Activated CD4-positive, alpha-beta T cell treated with anti-CD3 and anti-CD28 coated beads, Interleukin-2, amount 10 ng/mL, durations not matched to agents 24 days and 14 days (primary cell): ENCODE data around the gene ROS1. TPM values are rescaled to one million over a fixed set of nuclear protein-coding genes. Genes with fewer than 3 reads are reported as not detected.

Experiments used
- DNase-seq: peaks from one replicate; pipeline ENCODE4 v3.0.0; 2022
- H3K27ac Mint-ChIP-seq: one replicate; pipeline ENCODE4 v1.8.0; 2022; ENCODE audit warnings: mild to moderate bottlenecking, mixed read lengths
- H3K27me3 Mint-ChIP-seq: one replicate; pipeline ENCODE4 v1.8.0; 2022; ENCODE audit warnings: mixed read lengths
- H3K36me3 Mint-ChIP-seq: one replicate; pipeline ENCODE4 v1.8.0; 2022; ENCODE audit warnings: low read depth, mild to moderate bottlenecking, mixed read lengths
- H3K4me1 Mint-ChIP-seq: one replicate; pipeline ENCODE4 v1.8.0; 2021; ENCODE audit warnings: mixed read lengths
- H3K4me3 Mint-ChIP-seq: one replicate; pipeline ENCODE4 v1.8.0; 2022; ENCODE audit warnings: mild to moderate bottlenecking, moderate library complexity, mixed read lengths
- H3K9me3 Mint-ChIP-seq: one replicate; pipeline ENCODE4 v1.8.0; 2021; ENCODE audit warnings: mixed read lengths
- intact Hi-C: fragments of 100-400 bp; cut with micrococcal nuclease; formaldehyde crosslinking; loops from one replicate; pipeline ENCODE4 v1.15.1; 2023
- total RNA-seq: library from RNA; stranded (reverse); gene quantifications from 2 replicates; pipeline ENCODE4 v1.2.3, GENCODE V29; 2022

Gene ROS1
- total RNA-seq, 1 donor from 2014 or later: not detected

DNA sequence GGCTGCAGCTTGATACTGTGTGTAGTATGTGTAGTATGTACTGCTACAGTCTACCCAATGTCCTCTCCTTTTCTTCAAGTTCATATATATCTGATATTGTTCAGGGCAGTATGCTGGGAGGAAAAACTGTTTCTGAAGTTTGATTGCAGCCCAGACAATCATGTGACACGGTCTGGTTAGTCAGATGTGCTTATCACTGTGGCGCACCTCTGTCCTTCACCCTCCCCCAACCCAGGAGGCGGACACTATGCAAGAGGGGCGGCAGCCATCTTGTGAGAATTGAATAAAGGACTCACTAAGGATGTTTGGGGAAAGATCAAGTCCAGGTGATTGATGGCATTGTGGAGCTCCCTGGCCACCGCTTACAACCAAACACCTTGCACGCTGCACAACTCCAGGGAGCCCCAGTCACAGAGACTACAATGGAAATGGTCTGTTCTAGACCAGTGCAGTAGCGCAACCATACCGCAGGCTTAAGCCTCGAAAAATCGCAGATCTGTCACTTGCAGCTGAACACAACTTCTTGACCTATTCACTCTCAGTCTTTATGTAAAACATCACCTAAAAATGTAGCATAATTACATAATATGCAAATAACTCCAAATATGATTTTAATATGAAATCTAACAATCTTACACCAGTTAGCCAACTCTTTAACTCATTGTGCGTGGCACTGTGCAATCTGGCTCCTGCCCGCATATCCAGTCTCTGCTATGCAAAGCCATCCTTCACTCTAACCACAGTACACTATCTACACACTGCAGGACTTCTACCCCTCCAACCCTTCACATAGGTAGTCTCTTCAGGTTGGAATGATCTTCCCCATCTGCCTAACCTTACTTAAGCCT lies 81.1 kb downstream of the ROS1 start:
- DNase-seq: no peak
- Mint-ChIP-seq H3K4me3 (no peak overlapping the region), H3K27me3 (peaks cover 4% of the 10 kb centered on the region), H3K9me3 (no peaks in the 10 kb centered on the region), H3K4me1 (no peaks in the 10 kb centered on the region), H3K27ac (no peak overlapping the region), H3K36me3 (no peaks in the 10 kb centered on the region)
- intact Hi-C loops: loop anchor here (5.0 to 10.0 kb wide), 2 partner anchors 110 to 213 kb away; no protein-coding TSS in a partner anchor

DNA sequence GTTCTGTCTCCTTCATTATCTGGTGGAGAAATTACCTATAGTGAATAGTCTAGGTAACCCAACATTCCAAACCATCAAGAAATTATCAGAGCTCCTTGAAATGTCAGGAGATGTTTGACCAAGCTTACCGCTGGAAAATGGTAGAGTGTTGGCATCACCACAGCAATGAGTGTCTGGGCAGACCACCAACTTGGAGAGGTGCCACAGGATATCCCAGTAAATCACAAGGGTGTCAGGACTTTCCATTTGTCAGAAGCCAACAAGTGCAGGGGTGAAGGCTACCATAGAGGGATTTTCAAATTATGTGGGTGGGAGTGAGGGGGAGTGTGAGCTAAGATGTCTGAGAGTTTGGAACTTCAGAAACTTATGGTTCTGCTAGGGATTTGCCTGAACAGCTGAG lies 87.2 kb downstream of the ROS1 start:
- Mint-ChIP-seq H3K9me3 (no peaks in the 10 kb centered on the region), H3K27ac (no peak overlapping the region), H3K4me3 (no peak overlapping the region), H3K27me3 (peaks cover 4% of the 10 kb centered on the region), H3K36me3 (no peaks in the 10 kb centered on the region), H3K4me1 (no peaks in the 10 kb centered on the region)
- intact Hi-C loops: no loop called here
- DNase-seq: no peak

DNA sequence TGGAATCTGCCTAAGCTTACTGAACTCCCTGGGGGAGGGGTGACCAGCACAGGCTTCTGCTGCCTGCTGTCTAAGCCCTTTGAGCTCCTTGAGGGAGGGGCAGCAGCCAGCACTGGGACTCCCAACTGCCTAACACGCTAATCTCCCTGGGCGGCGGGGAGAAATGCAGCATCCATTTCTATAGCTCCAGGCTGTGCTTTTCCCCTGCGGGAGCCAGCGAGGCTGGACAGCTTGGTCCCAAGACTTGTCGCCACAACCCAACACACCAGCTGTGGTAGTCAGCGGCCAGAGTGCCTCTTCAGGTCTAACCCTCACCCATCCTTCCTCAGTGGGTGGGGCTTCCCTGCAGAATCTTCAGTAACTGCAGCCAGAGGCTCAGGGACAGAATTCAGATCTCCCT lies 95.8 kb downstream of the ROS1 start:
- Mint-ChIP-seq H3K27me3 (peaks cover 2% of the 10 kb centered on the region), H3K36me3 (no peaks in the 10 kb centered on the region), H3K27ac (no peak overlapping the region), H3K4me3 (no peak overlapping the region), H3K4me1 (no peaks in the 10 kb centered on the region), H3K9me3 (peaks cover 3% of the 10 kb centered on the region)
- DNase-seq: no peak
- intact Hi-C loops: no loop called here

DNA sequence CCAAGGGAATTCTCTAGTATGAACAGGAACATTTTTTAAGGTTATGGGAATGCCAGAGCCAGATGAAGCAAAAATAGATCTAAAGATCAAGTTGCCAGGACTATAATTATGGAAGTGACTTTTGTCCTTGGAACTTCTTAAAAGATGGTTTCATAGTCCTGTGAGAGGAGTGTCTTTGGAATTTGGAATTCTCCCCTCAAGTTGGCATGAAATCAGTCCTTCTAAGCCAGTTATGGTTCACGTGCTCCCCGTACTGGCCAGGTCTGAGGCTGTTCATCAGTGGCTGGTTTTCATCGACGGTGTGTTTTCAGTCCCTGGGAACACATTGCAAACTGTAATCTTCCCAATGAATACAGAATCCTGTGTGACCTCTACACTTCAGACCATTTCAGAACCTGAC lies 97.2 kb downstream of the ROS1 start:
- peaks cover 2% of the 10 kb centered on the region for H3K27me3 Mint-ChIP-seq
- H3K9me3 Mint-ChIP-seq: peaks cover 3% of the 10 kb centered on the region

DNA sequence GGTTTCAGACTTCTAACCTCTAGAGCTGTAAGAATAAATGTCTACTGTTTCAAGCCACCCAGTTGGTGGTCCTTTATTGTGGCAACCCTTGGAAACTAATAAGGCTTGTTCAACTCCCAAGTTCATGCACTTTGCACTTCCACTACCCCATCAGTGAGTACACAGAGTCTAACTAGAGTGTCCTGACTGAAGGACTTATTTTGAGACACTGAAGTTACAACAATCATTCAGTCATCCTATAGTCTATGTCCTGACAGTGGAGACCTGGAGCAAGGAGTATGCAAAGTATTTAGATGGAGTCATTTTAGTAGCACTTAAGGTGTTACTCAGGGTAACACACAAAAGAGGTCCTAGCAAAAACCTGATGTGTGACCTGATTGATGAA lies 97.7 kb downstream of the ROS1 start:
- Mint-ChIP-seq H3K4me1 (no peaks in the 10 kb centered on the region), H3K36me3 (no peaks in the 10 kb centered on the region), H3K4me3 (no peak overlapping the region), H3K27me3 (peaks cover 2% of the 10 kb centered on the region), H3K9me3 (peaks cover 3% of the 10 kb centered on the region), H3K27ac (no peak overlapping the region)
- intact Hi-C loops: no loop called here
- no peak for DNase-seq

More for the DNA sequence above, 97.2 kb downstream of the ROS1 start:
- no peak overlapping the region for H3K4me3 Mint-ChIP-seq
- DNase-seq: no peak
- H3K36me3 Mint-ChIP-seq: no peaks in the 10 kb centered on the region
- no peak overlapping the region for H3K27ac Mint-ChIP-seq
- intact Hi-C loops: no loop called here
- no peaks in the 10 kb centered on the region for H3K4me1 Mint-ChIP-seq

DNA sequence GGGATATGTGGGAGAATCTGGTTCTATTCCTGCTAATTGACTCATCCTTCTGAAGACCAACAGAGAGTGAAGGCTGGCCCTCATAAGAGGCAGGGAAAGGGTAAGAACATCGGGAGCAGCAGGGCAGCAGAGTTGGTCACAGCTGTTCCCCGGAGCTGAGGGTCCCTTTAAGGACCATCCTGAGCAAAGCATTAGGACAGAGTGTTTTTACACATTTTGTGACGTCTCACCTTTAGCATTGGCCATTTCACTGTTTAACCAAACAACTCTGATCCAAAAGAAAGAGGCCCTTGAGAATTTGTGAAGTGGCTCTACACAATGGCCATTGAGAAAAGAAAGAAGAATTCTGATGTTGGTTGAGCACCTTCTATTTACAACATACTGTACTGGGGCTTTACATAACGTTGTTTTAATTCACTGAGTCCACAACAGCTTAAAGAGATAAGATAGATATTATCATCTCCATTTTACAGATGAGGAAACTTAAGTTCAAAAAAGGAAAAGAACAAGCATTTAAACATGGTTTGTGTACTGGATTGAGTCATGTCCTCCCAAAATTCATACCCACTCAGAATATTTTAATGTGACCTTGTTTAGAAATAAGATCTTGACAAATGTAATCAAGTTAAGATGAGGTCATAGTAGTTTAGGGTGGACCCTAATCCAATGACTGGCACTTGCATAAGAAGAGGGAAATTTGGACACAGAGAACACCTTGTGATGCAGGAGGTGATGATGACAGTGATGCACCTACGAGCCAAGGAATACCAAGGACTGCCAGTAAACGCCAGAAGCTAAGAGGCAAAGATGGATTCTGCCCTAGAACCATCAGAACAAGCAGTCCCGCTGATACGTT lies 98.4 kb downstream of the ROS1 start:
- Mint-ChIP-seq H3K4me3 (no peak overlapping the region), H3K9me3 (peaks cover 3% of the 10 kb centered on the region), H3K4me1 (no peaks in the 10 kb centered on the region), H3K27me3 (peaks cover 2% of the 10 kb centered on the region), H3K27ac (no peak overlapping the region), H3K36me3 (no peaks in the 10 kb centered on the region)
- intact Hi-C loops: no loop called here
- no peak for DNase-seq

DNA sequence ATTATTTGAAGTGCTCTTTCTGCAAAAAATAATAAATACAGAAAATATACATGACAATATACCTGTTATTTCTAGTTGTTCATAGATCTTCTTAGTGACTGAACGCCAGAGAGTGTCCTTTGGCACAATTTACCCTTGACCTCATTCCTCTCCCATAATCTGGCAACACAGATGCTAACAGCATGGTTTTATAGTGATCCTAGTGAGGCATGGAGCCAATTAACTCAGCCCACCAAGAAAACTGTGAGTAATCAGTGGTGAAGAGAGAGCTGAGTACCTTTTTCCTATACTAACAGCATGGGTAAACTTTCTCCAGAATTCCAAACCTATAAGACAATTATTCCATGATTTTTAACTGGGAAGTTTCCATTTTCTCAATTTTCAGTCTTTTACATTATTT lies 99.3 kb downstream of the ROS1 start:
- DNase-seq: no peak
- no peaks in the 10 kb centered on the region for H3K9me3 Mint-ChIP-seq
- no peak overlapping the region for H3K27ac Mint-ChIP-seq
- no peak overlapping the region for H3K4me3 Mint-ChIP-seq
- H3K27me3 Mint-ChIP-seq: peaks cover 2% of the 10 kb centered on the region
- H3K36me3 Mint-ChIP-seq: no peaks in the 10 kb centered on the region
- intact Hi-C loops: no loop called here
- no peaks in the 10 kb centered on the region for H3K4me1 Mint-ChIP-seq

DNA sequence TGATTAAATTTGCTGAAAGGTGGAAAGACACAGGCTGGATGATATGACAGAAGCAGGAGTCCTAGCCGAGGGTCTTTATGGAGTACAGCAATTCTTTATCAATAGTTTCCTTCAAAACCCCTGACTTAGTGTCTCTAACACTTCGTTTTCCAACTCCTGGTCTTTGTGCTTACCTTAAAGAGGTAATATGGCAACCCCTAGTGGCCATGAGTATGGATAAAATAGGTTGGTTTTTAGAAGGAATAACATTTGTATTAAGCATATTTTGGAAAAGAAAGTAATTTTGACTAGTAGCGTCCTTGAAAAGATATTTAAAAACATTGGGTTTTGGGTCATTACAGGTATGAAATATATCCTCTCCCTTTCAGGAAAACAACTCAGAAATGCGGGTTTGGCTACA lies 108.5 kb downstream of the ROS1 start:
- H3K27ac Mint-ChIP-seq: no peak overlapping the region
- H3K27me3 Mint-ChIP-seq: peaks cover 2% of the 10 kb centered on the region
- H3K4me1 Mint-ChIP-seq: no peaks in the 10 kb centered on the region
- no peak for DNase-seq
- H3K4me3 Mint-ChIP-seq: no peak overlapping the region
- intact Hi-C loops: loop anchor here (10.0 kb wide), 1 partner anchor 342 kb away; no protein-coding TSS in a partner anchor
- no peaks in the 10 kb centered on the region for H3K9me3 Mint-ChIP-seq
- no peaks in the 10 kb centered on the region for H3K36me3 Mint-ChIP-seq

DNA sequence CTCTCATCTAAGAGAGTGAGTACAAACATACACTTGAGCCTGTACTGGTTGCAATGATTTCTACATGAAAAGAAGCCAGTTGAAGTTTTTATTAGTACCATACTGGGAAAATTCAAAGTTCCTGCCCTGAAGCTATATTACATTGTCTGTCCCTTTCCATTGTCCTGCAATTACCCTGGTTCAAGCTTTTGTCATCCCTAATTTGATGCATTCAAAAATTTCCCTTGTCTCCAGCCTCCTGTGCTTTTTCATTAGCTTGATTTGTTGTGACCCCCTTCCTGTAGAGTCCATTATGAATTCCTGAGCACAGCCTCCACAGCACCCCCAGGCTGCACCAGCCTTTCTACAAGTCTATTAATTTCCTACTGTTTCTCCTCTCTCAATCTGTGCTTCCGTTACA lies 114.0 kb downstream of the ROS1 start:
- DNase-seq: no peak
- H3K4me3 Mint-ChIP-seq: no peak overlapping the region
- H3K27me3 Mint-ChIP-seq: peaks cover 5% of the 10 kb centered on the region
- intact Hi-C loops: loop anchor here (10.0 kb wide), 1 partner anchor 337 kb away; no protein-coding TSS in a partner anchor
- no peaks in the 10 kb centered on the region for H3K4me1 Mint-ChIP-seq
- H3K9me3 Mint-ChIP-seq: no peaks in the 10 kb centered on the region
- no peak overlapping the region for H3K27ac Mint-ChIP-seq
- no peaks in the 10 kb centered on the region for H3K36me3 Mint-ChIP-seq

DNA sequence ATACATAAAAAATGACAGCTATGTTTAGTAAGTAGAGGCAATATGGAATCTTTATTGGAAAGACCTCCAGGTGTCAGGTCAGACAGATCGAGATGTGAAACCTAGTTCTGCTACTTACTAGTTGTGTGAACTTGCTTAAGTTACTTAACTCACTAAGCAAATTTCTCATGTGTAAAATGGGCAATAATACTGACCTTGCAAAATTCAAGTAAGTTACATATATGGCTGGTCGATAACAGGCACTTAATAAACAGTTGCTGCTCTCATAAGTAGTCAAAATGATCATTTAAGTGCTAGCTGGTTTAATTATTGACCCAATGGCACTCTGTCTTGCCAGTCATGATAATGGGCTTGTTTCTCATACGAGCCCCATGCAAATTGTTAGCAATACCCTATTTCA lies 114.4 kb downstream of the ROS1 start:
- Mint-ChIP-seq H3K27me3 (peaks cover 5% of the 10 kb centered on the region), H3K9me3 (no peaks in the 10 kb centered on the region), H3K4me1 (no peaks in the 10 kb centered on the region), H3K4me3 (no peak overlapping the region), H3K27ac (no peak overlapping the region), H3K36me3 (no peaks in the 10 kb centered on the region)
- no peak for DNase-seq
- intact Hi-C loops: loop anchor here (10.0 kb wide), 1 partner anchor 337 kb away; no protein-coding TSS in a partner anchor

DNA sequence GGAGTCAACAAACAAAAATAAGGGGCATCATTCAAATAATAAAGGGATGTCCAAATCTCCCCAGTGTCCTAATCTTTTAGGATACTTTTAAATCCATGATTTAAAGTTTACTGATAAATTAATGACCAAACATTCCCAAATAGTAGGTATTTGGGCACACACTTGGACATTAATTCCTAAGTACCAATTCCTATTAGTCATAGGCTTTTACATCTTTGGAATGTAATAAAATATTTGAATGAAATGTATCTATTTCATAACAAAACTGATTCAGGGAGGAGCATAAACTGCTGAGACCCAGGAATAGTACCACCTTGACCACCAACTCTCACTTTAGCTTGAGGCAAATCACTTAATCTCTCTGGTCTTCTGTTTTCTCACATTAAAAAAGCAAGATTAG lies 116.1 kb downstream of the ROS1 start:
- intact Hi-C loops: loop anchor here (10.0 kb wide), 1 partner anchor 335 kb away; no protein-coding TSS in a partner anchor
- Mint-ChIP-seq H3K36me3 (no peaks in the 10 kb centered on the region), H3K27me3 (peaks cover 3% of the 10 kb centered on the region), H3K4me1 (no peaks in the 10 kb centered on the region), H3K27ac (no peak overlapping the region), H3K4me3 (no peak overlapping the region), H3K9me3 (no peaks in the 10 kb centered on the region)
- DNase-seq: no peak

DNA sequence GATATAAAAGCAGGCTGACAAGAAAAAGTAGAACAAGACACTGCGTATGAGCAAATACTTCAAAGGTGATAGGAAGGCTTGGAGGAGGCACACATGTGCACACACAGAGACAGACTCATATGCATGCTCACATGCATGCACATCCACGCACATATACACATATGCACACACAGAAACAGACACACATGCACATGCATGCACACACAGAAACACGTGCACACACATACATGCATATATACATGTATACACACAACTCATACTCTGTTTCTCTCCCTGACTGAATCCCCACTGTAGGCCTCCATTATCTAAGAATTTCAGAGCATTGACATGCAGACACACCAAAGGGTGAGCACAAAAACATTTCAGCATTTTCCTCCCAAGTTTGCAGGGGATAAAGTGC lies 116.7 kb downstream of the ROS1 start:
- no peaks in the 10 kb centered on the region for H3K36me3 Mint-ChIP-seq
- no peaks in the 10 kb centered on the region for H3K9me3 Mint-ChIP-seq
- H3K27ac Mint-ChIP-seq: no peak overlapping the region
- no peaks in the 10 kb centered on the region for H3K4me1 Mint-ChIP-seq
- no peak for DNase-seq
- intact Hi-C loops: no loop called here
- no peak overlapping the region for H3K4me3 Mint-ChIP-seq
- peaks cover 3% of the 10 kb centered on the region for H3K27me3 Mint-ChIP-seq

DNA sequence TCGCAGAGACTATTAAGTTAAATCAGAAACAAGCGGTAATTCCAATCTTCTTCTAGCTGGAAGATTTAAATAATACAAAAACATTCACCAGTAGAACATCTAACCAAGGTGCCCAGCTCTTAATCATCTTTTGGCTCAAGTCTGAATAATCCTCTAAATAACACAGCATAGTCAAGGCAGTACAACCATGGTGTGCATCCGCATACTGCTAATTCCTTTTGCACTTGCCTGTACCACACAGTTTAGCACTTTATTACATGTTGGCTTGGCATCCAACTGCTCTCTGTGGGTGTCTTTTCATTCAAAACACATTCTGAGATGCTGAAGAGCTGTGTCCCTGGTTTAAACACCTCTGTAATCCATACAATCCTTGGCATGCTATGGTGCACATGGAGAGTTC lies 118.1 kb downstream of the ROS1 start:
- no peaks in the 10 kb centered on the region for H3K4me1 Mint-ChIP-seq
- H3K36me3 Mint-ChIP-seq: no peaks in the 10 kb centered on the region
- peaks cover 3% of the 10 kb centered on the region for H3K27me3 Mint-ChIP-seq
- no peak for DNase-seq
- intact Hi-C loops: no loop called here
- H3K9me3 Mint-ChIP-seq: no peaks in the 10 kb centered on the region
- H3K4me3 Mint-ChIP-seq: no peak overlapping the region
- H3K27ac Mint-ChIP-seq: no peak overlapping the region

DNA sequence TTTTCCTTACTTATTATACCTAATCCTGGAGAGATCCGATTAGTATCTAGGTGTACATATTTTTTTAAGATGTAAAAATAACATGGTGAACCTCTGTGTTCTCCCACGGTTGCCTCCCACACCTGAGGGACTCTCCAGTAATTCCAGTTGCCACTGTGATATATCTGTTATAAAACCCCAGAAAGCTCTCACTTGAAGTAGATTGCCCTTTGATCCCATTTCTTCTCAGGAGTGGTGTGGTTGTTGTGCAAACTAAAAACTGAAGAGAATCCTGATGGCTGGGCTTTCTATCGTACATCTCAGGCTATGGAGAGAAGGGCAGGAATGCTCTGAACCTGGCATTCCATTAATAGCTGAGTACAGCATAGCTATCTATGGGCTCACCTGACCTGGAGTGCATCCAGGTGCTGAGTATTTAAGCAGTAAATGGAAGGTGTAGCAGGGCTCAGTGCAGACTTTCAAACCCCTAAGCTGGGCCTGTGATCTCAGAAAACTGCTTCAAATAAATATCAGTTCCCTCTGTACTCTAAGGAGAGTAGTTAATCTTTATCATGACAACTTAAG lies 119.4 kb downstream of the ROS1 start:
- Mint-ChIP-seq H3K4me3 (no peak overlapping the region), H3K27ac (no peak overlapping the region), H3K27me3 (peaks cover 3% of the 10 kb centered on the region), H3K4me1 (no peaks in the 10 kb centered on the region), H3K9me3 (no peaks in the 10 kb centered on the region), H3K36me3 (no peaks in the 10 kb centered on the region)
- intact Hi-C loops: no loop called here
- DNase-seq: no peak
